Gastrocnemius medialis (tissue), 4 donors: ENCODE measurements around the gene PDE4D.

Experiments
- POLR2A ChIP-seq, 2 donors: fragments of 450-650 bp; IDR thresholded peaks; one replicate each; pipeline ENCODE4 v1.6.1; 2017; ENCODE audit warnings: antibody characterized with exemption in 2 of 2, mild to moderate bottlenecking in 2 of 2, moderate library complexity in 2 of 2
- TF ChIP-seq, protein P1 (sequence below), 5 experiments: fragments of 450-650 bp in 3 of 5; fragments of 200-600 bp in 2 of 5; sonication (generic) in 2 of 5; IDR thresholded peaks in 4 of 5; conservative IDR thresholded peaks in 1 of 5; 1 replicate in 4 of 5; 2 replicates in 1 of 5; pipeline ENCODE4 v1.5.1; 2016 to 2019; ENCODE audit warnings: antibody characterized with exemption in 5 of 5, mild to moderate bottlenecking in 3 of 5, moderate library complexity in 3 of 5

DNA sequence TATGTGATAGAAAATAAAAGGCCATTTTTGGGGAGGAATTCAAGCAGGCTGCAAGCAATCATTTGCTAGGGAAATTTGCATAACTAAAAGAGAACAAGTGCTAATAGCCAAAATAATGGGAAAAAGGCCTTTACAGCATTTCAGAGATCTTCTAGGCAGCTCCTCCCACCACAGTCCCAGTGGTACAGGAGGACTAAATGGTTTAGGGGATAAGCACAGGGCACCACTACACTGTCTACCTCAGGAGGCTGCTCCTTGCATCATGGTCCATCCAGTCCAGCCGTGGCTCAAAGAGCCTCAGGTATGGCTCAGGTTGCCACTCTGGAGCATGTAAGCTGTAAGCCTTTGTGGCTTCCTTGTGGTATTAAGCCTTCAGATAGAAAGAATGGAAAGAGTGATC is 485.6 kb downstream of the PDE4D start:
- TF ChIP-seq, protein P1, sequence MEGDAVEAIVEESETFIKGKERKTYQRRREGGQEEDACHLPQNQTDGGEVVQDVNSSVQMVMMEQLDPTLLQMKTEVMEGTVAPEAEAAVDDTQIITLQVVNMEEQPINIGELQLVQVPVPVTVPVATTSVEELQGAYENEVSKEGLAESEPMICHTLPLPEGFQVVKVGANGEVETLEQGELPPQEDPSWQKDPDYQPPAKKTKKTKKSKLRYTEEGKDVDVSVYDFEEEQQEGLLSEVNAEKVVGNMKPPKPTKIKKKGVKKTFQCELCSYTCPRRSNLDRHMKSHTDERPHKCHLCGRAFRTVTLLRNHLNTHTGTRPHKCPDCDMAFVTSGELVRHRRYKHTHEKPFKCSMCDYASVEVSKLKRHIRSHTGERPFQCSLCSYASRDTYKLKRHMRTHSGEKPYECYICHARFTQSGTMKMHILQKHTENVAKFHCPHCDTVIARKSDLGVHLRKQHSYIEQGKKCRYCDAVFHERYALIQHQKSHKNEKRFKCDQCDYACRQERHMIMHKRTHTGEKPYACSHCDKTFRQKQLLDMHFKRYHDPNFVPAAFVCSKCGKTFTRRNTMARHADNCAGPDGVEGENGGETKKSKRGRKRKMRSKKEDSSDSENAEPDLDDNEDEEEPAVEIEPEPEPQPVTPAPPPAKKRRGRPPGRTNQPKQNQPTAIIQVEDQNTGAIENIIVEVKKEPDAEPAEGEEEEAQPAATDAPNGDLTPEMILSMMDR (IDR thresholded peaks at IDR 0.05 in 4 of 5, conservative IDR thresholded peaks at IDR 0.05 in 1 of 5): no peak
- no peak for TF ChIP-seq POLR2A (IDR thresholded peaks at IDR 0.05)
